GM23248 (cell line): ENCODE data around the gene HIF1A. TPM values are rescaled to one million over a fixed set of nuclear protein-coding genes. Genes with fewer than 3 reads are reported as not detected.
"Not testable (repeated sequence)": the region's sequence is repeated elsewhere in the genome, so short reads cannot be mapped to it uniquely, and the experiment has no call there.

Source experiments
- DNase-seq: peaks from one replicate; pipeline ENCODE4 v3.0.0-alpha.2; 2015
- H2AFZ ChIP-seq: fragments of 200-600 bp; sonication (generic); 2 replicates; pipeline ENCODE4 v1.6.1; 2016; ENCODE audit warnings: antibody characterized with exemption
- H3F3A ChIP-seq: fragments of 200-600 bp; sonication (generic); 2 replicates; pipeline ENCODE4 v1.6.1; 2016; ENCODE audit warnings: mild to moderate bottlenecking, antibody characterized with exemption, mixed run types; ENCODE audit not compliant: insufficient read depth
- H3K27ac ChIP-seq: fragments of 200-600 bp; sonication (generic); 2 replicates; pipeline ENCODE4 v1.5.1; 2016; ENCODE audit warnings: mild to moderate bottlenecking
- H3K27me3 ChIP-seq: fragments of 200-600 bp; sonication (generic); replicated peaks from 2 replicates; pipeline ENCODE4 v1.6.1; 2016; ENCODE audit warnings: mild to moderate bottlenecking; ENCODE audit not compliant: insufficient read depth
- H3K36me3 ChIP-seq: fragments of 200-600 bp; sonication (generic); 2 replicates; pipeline ENCODE4 v1.6.1; 2016; ENCODE audit warnings: low read depth, mild to moderate bottlenecking
- H3K4me1 ChIP-seq: fragments of 200-600 bp; sonication (generic); 2 replicates; pipeline ENCODE4 v1.6.1; 2016; ENCODE audit warnings: mild to moderate bottlenecking; ENCODE audit not compliant: insufficient read depth
- H3K4me2 ChIP-seq: fragments of 200-600 bp; sonication (generic); one replicate; pipeline ENCODE4 v1.6.1; 2016; ENCODE audit warnings: mild to moderate bottlenecking; ENCODE audit not compliant: unreplicated experiment
- H3K4me3 ChIP-seq: fragments of 200-600 bp; sonication (generic); 2 replicates; pipeline ENCODE4 v1.5.1; 2016; ENCODE audit warnings: mild to moderate bottlenecking
- H3K79me2 ChIP-seq: fragments of 200-600 bp; sonication (generic); 2 replicates; pipeline ENCODE4 v1.6.1; 2016; ENCODE audit warnings: mild to moderate bottlenecking; ENCODE audit not compliant: insufficient read depth
- H3K9ac ChIP-seq: fragments of 200-600 bp; sonication (generic); 2 replicates; pipeline ENCODE4 v1.6.1; 2016; ENCODE audit warnings: mild to moderate bottlenecking
- H3K9me2 ChIP-seq: fragments of 200-600 bp; sonication (generic); 2 replicates; pipeline ENCODE4 v1.6.1; 2016; ENCODE audit warnings: mixed run types, mild to moderate bottlenecking, moderate library complexity; ENCODE audit not compliant: insufficient read depth
- H3K9me3 ChIP-seq: fragments of 200-600 bp; sonication (generic); one replicate; pipeline ENCODE4 v1.6.1; 2017; ENCODE audit warnings: low read depth
- H4K20me1 ChIP-seq: fragments of 200-600 bp; sonication (generic); 2 replicates; pipeline ENCODE4 v1.6.0; 2016; ENCODE audit not compliant: insufficient read depth
- EZH2 ChIP-seq: fragments of 200-600 bp; sonication (generic); IDR thresholded peaks from 2 replicates; pipeline ENCODE4 v1.6.1; 2018; ENCODE audit warnings: antibody characterized with exemption, mild to moderate bottlenecking; ENCODE audit not compliant: insufficient read depth, poor library complexity, severe bottlenecking
- EZH2phosphoT487 ChIP-seq: fragments of 200-600 bp; sonication (generic); IDR thresholded peaks from 2 replicates; pipeline ENCODE4 v1.6.1; 2018; ENCODE audit warnings: antibody characterized with exemption, moderate library complexity, mild to moderate bottlenecking, low read depth; ENCODE audit not compliant: insufficient read depth
- WGBS, 2 experiments: methylation state at CpG; one replicate each; pipeline ENCODE4 v1.1.6; 2015 to 2017; ENCODE audit warnings: low lambda C conversion rate in 2 of 2, low coverage in 1 of 2; ENCODE audit errors: missing lambda C conversion rate in 2 of 2; 5-methylcytosine and 5-hydroxymethylcytosine counted together
- in situ Hi-C: fragments of 300-500 bp; cut with MboI; formaldehyde crosslinking; loops from 2 replicates; pipeline ENCODE4 v1.15.0; 2020
- polyA plus RNA-seq: library from polyadenylated mRNA; unstranded; fragments of >200 nt; fragmentation: Nextera tagmentation; extraction: Ambion mirVana; gene quantifications from 2 replicates; pipeline ENCODE4 v1.2.1, GENCODE V29; 2016
- total RNA-seq: library from RNA; depleted of rRNA; stranded (reverse); fragments of >200 nt; shearing (Covaris generic); gene quantifications from 2 replicates; pipeline ENCODE4 v1.2.3, GENCODE V29; 2014

Gene HIF1A
- total and polyA plus RNA-seq, 2 experiments from 2014 or later = 907 to 1,114 TPM

DNA sequence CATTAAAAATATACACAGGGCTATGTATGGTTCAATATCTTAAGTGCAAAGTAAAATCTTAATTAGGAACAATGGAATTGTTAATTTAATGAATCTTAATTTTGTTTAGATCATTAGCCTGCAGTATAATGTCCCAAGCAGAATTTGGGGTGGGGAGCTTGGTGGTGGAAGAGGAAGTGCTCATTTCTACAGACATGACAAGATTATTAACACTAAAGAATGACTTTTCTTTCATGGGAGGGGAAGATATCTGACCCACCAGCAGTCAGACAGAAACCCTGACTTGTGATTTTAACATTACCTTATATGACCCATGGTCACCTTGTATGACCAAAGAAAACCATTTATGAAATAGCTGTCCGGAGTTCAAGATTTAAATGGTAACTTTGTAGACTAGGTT is 41.3 kb upstream of the HIF1A start:
- WGBS, 2 experiments = 58 to 79% methylated on average over 1 of the region's 1 CpG
- H3K4me2 ChIP-seq = peak overlapping the region; percentile 48
- H3K27ac ChIP-seq = peak overlapping the region; percentile 36
- H3K36me3 ChIP-seq = no peaks in the 10 kb centered on the region
- DNase-seq = no peak
- no peaks in the 10 kb centered on the region for H4K20me1 ChIP-seq
- in situ Hi-C loops = no loop called here
- peaks cover 23% of the 10 kb centered on the region for H3F3A ChIP-seq
- no peaks in the 10 kb centered on the region for H3K27me3 ChIP-seq
- H3K4me1 ChIP-seq = peaks cover 18% of the 10 kb centered on the region
- no peaks in the 10 kb centered on the region for H3K9me2 ChIP-seq
- H2AFZ ChIP-seq = no peak overlapping the region
- H3K9ac ChIP-seq = peak overlapping the region; percentile 43
- no peaks in the 10 kb centered on the region for H3K9me3 ChIP-seq
- H3K4me3 ChIP-seq = 0 out of 2 replicates have a peak overlapping the region, but pooled peaks have one; percentile 15
- no peaks in the 10 kb centered on the region for H3K79me2 ChIP-seq
- no peak for TF ChIP-seq EZH2
- TF ChIP-seq EZH2phosphoT487 = no peak

DNA sequence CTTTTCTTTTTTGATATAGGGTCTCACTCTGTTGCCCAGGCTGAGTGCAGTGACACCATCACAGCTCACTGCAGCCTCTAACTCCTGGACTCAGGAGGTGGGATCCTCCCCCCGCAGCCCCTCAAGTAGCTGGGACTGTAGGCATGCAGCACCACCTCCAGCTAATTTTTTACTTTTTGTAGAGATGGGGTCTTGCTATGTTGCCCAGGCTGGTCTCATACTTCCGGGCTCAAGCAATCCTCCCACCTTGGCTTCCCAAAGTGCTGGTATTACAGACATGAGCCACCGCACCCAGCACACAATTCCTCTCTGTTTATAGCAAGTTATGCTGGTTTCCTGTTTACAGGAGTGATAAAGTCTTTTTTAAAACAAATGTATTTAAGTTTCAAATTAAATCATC is 39.5 kb upstream of the HIF1A start:
- Histone ChIP-seq H4K20me1 (no peaks in the 10 kb centered on the region), H3K36me3 (no peaks in the 10 kb centered on the region), H3K27me3 (no peaks in the 10 kb centered on the region), H3K27ac (no peak overlapping the region), H2AFZ (no peak overlapping the region), H3F3A (peaks cover 40% of the 10 kb centered on the region), H3K4me2 (no peak overlapping the region), H3K9me3 (no peaks in the 10 kb centered on the region), H3K4me3 (no peak overlapping the region), H3K79me2 (no peaks in the 10 kb centered on the region), H3K4me1 (peaks cover 36% of the 10 kb centered on the region), H3K9ac (no peak overlapping the region), H3K9me2 (no peaks in the 10 kb centered on the region)
- DNase-seq = no peak
- in situ Hi-C loops = no loop called here
- 98 to 100% methylated on average over 3 of the region's 3 CpGs for WGBS, 2 experiments
- TF ChIP-seq EZH2 = no peak
- TF ChIP-seq EZH2phosphoT487 = no peak

- no peak overlapping the region for H3K27ac ChIP-seq
- no peak overlapping the region for H3K9ac ChIP-seq
- no peaks in the 10 kb centered on the region for H3K9me3 ChIP-seq
- no peaks in the 10 kb centered on the region for H3K79me2 ChIP-seq
- H3K4me1 ChIP-seq = peaks cover 41% of the 10 kb centered on the region
- H3K27me3 ChIP-seq = no peaks in the 10 kb centered on the region
- WGBS, 2 experiments = 100% methylated on average over 4 of the region's 4 CpGs
- H3K9me2 ChIP-seq = no peaks in the 10 kb centered on the region
- H3K4me3 ChIP-seq = no peak overlapping the region
- in situ Hi-C loops = no loop called here
- peaks cover 46% of the 10 kb centered on the region for H3F3A ChIP-seq
- DNase-seq = no peak
- no peak for TF ChIP-seq EZH2phosphoT487
- no peak for TF ChIP-seq EZH2
- H3K36me3 ChIP-seq = no peaks in the 10 kb centered on the region
- H2AFZ ChIP-seq = no peak overlapping the region
- no peaks in the 10 kb centered on the region for H4K20me1 ChIP-seq
- H3K4me2 ChIP-seq = no peak overlapping the region
Observed at GRCh38 chr14:61656341-61656740, 39.0 kb upstream of the HIF1A start.

- peaks cover 52% of the 10 kb centered on the region for H3K4me1 ChIP-seq
- in situ Hi-C loops, H3K9me3 ChIP-seq, H3K36me3 ChIP-seq, H3K27ac ChIP-seq, H3K79me2 ChIP-seq, H3K9ac ChIP-seq, H3K4me3 ChIP-seq, H3K9me2 ChIP-seq, DNase-seq, H4K20me1 ChIP-seq, H3K27me3 ChIP-seq, H3K4me2 ChIP-seq, H2AFZ ChIP-seq: not testable (repeated sequence)
- 80 to 92% methylated on average over 1 to 2 of the region's 3 CpGs for WGBS, 2 experiments
- H3F3A ChIP-seq = peaks cover 56% of the 10 kb centered on the region
Observed at GRCh38 chr14:61658111-61658510, 37.2 kb upstream of the HIF1A start.

- H3K9me2 ChIP-seq = no peaks in the 10 kb centered on the region
- TF ChIP-seq EZH2phosphoT487 = no peak
- TF ChIP-seq EZH2 = no peak
- peaks cover 42% of the 10 kb centered on the region for H3K4me1 ChIP-seq
- H3K9ac ChIP-seq = no peak overlapping the region
- 96 to 99% methylated on average over 2 of the region's 2 CpGs for WGBS, 2 experiments
- H3K36me3 ChIP-seq = no peaks in the 10 kb centered on the region
- no peak overlapping the region for H3K4me3 ChIP-seq
- DNase-seq = peak; percentile 54
- H3K9me3 ChIP-seq = no peaks in the 10 kb centered on the region
- in situ Hi-C loops = no loop called here
- no peak overlapping the region for H2AFZ ChIP-seq
- peak overlapping the region; percentile 78 for H3K27ac ChIP-seq
- H3K4me2 ChIP-seq = no peak overlapping the region
- no peaks in the 10 kb centered on the region for H3K79me2 ChIP-seq
- H3F3A ChIP-seq = peaks cover 43% of the 10 kb centered on the region
- no peaks in the 10 kb centered on the region for H3K27me3 ChIP-seq
- no peaks in the 10 kb centered on the region for H4K20me1 ChIP-seq
Observed at GRCh38 chr14:61659582-61659981, 35.7 kb upstream of the HIF1A start.
